Stimulated activated CD8-positive, alpha-beta memory T cell treated with anti-CD3 and anti-CD28 coated beads, Interleukin-4, amount 100 ng/mL, for 24 hours (primary cell): Measurements from ENCODE around the gene MDN1.
"Not testable (repeated sequence)": the region's sequence is repeated elsewhere in the genome, so short reads cannot be mapped to it uniquely, and the experiment has no call there.

Experiments
- DNase-seq: peaks from one replicate; pipeline ENCODE4 v3.0.0-alpha.2; 2020; ENCODE audit warnings: low read depth

The MDN1 gene

GRCh38 chr6:89649682-89650081 is 169.9 kb downstream of the MDN1 start:
- no peak for DNase-seq

GRCh38 chr6:89644864-89645263 is 174.7 kb downstream of the MDN1 start:
- no peak for DNase-seq

- DNase-seq: no peak
Measured at GRCh38 chr6:89643406-89643805, 176.2 kb downstream of the MDN1 start.

- DNase-seq: no peak
Measured at GRCh38 chr6:89642956-89643355, 176.6 kb downstream of the MDN1 start.

- not testable (repeated sequence) for DNase-seq
Measured at GRCh38 chr6:89641581-89641980, 178.0 kb downstream of the MDN1 start.

DNA sequence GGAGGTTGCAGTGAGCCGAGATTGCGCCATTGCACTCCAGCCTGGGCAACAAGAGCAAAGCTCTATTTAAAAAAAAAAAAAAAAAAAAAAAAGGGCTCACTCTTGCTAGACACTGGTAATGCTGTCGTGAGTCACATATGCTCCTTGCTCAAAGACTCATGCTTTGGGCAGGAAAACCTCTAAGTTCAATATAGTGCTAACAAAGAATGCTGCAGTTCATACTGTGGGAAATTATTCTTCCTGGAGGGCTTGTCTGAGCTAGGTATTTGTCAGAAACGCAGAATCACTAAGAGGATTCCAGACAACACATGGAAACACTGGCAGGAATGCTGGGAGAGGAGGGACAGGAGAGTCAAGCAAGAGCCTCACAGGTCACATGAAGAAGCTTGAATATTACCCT is 178.8 kb downstream of the MDN1 start:
- DNase-seq: no peak

- DNase-seq: peak; percentile 89
Measured at GRCh38 chr6:89638320-89639195, 181.0 kb downstream of the MDN1 start, which contains the start of gene LYRM2. LYRM2 (minus strand) TSS chr6:89638747; CDS start chr6:89638716, 31 bp downstream.

DNA sequence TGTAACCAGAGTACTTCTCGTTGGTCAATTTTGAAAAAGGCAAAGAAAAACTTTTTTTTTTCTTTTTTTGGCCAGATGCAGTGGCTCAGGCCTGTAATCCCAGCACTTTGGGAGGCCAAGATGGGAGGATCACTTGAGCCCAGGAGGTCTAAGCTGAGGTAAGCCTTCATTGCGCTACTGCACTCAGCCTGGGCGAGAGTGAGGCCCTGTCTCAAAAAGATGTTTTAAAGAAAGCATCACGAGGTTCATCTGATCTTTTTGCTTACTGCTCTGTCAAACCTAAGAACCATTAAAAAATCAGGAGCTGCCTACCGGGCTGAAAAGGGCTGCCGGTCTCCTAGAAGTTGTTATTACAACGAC is 181.7 kb downstream of the MDN1 start:
- no peak for DNase-seq

DNA sequence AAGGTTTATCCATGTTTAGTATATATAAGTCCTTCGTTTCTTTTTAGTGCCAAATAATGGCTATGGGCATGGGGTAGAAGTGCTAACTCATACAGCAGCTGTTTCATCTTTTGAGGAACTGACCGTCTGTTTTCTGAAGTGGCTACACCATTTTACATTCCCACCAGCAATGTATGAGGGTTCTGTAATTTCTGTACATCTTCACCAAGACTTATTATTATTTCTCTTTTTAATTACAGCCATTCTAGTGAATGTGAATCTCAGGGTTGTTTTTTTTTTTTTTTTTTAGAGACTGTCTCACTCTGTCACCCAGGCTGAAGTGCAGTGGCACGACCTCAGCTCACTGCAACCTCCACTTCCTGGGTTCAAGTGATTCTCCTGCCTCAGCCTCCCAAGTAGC is 183.2 kb downstream of the MDN1 start:
- not testable (repeated sequence) for DNase-seq

GRCh38 chr6:89630488-89630887 is 189.1 kb downstream of the MDN1 start:
- no peak for DNase-seq

DNA sequence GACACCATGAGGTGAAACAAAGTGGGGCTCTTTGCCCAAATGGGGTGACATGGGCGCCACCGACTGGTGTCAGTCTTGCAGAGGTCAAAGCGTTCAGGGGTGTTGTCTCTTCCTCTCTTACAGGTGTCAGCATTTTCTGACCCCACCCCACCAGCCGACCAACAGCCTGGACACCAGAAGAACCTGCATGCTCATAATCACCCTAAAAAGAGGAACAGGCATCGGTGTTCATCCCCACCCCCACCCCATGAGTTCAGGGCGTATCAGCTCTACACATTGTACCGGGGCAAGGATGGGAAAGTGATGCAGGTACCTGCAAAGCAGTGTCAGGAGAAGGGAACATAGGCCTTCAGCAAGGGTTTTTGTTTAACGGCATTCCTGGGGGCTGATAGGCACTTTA is 195.8 kb downstream of the MDN1 start:
- no peak for DNase-seq

DNA sequence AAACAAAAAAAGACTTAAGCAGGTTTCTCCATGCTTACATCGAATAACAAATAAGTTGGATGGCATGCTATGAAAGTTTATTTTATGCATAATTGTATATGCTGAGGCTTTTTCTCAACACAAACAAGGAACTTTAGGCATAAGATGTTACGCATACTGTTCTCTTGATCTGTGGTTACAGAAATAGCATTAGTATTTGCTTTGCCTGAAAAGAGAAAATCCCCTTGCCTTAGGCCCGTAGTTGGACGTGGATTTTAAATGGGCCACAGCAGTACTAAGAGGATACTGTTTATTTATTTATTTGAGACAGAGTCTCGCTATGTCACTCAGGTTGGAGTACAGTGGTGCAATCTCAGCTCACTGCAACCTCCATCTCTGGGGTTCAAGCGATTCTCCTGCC is 200.0 kb downstream of the MDN1 start:
- DNase-seq: no peak

DNA sequence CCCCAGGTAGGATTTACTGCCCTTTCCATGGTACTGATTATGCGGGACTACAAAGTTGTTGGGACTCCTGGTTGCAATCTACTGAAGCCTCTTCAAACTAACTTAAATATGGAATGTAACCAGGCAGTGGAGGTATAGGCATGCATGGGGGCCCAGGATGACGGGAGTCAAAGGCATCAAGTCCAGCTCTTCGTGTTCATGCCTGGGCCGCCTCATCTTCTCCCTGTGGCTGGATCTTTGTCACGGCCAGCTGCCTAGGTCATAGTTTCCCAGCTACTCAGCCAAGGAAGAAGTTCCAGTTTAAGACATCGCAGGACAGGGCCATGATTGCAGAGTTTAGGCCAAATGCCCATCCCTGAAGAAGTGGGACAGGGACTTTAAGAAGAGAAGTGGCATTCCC is 201.6 kb downstream of the MDN1 start:
- no peak for DNase-seq

DNA sequence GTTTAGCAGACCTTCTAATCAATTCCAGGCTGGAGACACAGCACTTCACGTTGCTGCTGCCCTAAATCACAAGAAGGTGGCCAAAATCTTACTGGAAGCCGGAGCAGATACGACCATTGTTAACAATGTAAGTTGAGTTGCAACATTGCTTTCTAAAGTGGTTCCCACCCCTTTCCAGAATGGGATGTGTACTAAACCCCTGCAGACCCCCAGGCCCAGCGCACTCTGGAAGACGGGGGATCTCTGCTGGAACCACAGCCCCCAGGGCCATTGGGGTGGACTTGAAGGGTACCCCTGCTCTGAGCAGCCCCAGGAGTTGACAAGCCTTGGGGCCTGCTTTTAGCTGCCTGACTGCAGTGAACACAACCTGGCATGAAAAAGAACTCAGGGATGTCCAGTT is 203.1 kb downstream of the MDN1 start:
- no peak for DNase-seq

DNA sequence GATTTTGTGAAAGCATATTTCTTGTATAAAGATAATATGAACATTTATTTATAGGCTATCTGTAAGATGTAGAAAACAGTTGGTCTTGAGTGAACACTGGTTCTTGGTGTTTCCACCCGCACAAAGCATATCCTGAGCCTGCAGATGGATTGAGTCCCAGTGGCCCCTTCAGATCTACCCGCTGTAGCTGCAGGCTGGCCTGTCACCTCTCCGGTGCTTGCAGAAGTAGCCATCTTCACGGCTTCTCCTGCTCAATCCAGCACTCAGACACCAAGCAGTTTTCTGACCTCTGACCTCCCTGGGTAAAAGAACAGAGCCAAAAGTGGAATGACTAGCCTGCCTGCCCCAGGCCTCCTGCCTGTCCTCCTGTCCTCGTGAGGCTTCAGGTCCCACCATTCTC is 203.7 kb downstream of the MDN1 start:
- DNase-seq: no peak

DNA sequence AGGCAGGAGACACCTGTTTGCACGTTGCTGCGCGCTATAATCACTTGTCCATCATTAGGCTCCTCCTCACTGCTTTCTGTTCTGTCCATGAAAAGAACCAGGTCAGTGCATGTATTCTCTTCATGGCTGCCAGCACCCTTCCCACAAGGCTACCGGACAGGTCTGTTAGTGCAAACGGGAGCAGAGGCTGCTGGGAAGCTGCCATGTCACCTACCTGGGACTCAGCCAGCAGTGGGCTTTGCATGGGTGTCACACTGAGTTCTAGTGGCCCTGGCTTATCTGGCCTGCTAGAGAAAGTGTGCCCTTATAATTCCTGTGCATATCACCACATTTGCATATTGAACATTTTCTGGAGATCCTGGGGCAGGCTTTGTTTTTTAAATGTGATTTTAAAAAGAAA is 205.8 kb downstream of the MDN1 start:
- DNase-seq: no peak

GRCh38 chr6:89612121-89612520 is 207.5 kb downstream of the MDN1 start:
- DNase-seq: no peak

DNA sequence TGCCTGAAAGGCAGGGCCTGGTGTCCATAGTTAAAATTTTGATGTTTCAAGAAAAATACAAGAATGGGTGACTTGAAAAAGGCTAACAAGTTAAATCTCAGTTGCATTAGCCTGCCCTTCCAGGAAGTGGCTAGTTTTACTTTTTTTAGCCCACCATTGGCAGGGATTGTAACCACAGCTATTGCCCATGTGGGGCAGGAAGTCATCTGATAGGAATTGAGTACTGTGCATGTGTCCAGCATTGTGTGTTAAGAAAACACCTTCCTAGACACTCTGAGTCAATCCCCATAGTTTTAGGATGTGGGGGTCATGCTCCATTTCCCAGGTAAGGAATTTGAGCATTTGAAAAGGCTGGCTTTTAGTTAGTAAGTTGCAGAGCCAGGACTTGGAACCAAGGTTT is 207.9 kb downstream of the MDN1 start:
- DNase-seq: no peak

GRCh38 chr6:89610149-89610642 is 209.4 kb downstream of the MDN1 start:
- peak; percentile 67 for DNase-seq

- DNase-seq: no peak
Measured at GRCh38 chr6:89605861-89606260, 213.7 kb downstream of the MDN1 start.

GRCh38 chr6:89604653-89605052 is 214.9 kb downstream of the MDN1 start:
- no peak for DNase-seq

- no peak for DNase-seq
Measured at GRCh38 chr6:89602166-89602565, 217.4 kb downstream of the MDN1 start.

DNA sequence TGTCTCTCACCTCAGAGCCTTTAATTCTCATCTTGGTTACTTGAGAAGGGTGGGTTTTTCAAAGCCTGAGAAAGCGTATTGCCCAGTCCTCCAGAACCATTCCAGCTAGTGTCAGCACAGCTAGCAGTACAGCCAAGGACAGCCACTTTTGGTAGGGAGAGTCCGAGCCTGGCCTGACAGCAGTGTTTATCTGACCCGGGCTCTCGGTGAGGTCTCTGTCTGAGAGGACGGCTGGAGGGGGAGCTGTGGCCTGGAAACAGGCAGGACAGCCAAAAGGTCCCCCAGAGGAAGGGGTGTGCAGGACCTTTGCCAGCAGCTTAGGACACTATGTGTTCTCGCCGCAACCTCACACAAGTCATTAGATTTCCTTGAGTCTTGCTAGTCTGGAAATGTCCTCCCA is 219.9 kb downstream of the MDN1 start:
- DNase-seq: no peak

DNA sequence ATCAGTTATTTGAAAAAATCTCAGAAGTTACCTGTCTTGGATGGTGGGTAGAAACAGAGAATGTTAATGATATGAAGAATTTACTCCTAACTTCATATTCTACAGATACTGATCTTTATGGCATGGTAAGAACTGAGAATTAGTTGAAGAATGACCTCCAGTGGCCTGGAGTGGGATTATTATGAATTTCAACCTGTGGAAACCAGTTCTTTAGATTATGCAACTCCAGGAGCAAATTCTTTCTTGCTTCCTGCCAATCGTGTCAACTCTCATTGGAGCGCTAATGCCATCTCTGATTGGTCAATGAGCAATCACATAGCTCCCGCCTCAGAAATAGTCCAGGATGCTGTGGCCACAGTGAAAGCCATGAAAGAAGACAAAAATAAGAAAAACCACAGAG is 221.6 kb downstream of the MDN1 start:
- DNase-seq: no peak
